RWPE2 (cell line): ENCODE measurements around the gene NRSN2.
"Not testable (repeated sequence)": the region's sequence is repeated elsewhere in the genome, so short reads cannot be mapped to it uniquely, and the experiment has no call there.

Experiments used
- ATAC-seq: fragments of 200-7000 bp; cut with Tn5 transposase; 3 replicates; pipeline ENCODE4 v1.9.1; 2021; ENCODE audit warnings: low read depth
- DNase-seq: peaks from one replicate; pipeline ENCODE4 v3.0.0-alpha.2; 2020; ENCODE audit warnings: low spot score
- H3K27ac ChIP-seq: fragments of 450-650 bp; 2 replicates; pipeline ENCODE4 v1.5.1; 2017; ENCODE audit warnings: mild to moderate bottlenecking; ENCODE audit not compliant: poor library complexity, severe bottlenecking
- H3K27me3 ChIP-seq: fragments of 250-450 bp; sonication (Bioruptor Pico); 2 replicates; pipeline ENCODE4 v1.5.1; 2021; ENCODE audit warnings: mild to moderate bottlenecking, moderate library complexity; ENCODE audit not compliant: insufficient read depth, poor library complexity, severe bottlenecking
- H3K36me3 ChIP-seq: fragments of 250-450 bp; sonication (Bioruptor Pico); 2 replicates; pipeline ENCODE4 v1.5.1; 2020; ENCODE audit warnings: low read depth, mild to moderate bottlenecking, moderate library complexity
- H3K4me1 ChIP-seq: fragments of 250-450 bp; sonication (Bioruptor Pico); 2 replicates; pipeline ENCODE4 v1.5.1; 2021; ENCODE audit warnings: mild to moderate bottlenecking, moderate library complexity; ENCODE audit not compliant: insufficient read depth, poor library complexity, severe bottlenecking
- H3K4me3 ChIP-seq: fragments of 250-450 bp; sonication (Bioruptor Pico); 2 replicates; pipeline ENCODE4 v1.5.1; 2021; ENCODE audit warnings: mild to moderate bottlenecking, moderate library complexity; ENCODE audit not compliant: severe bottlenecking
- H3K9me3 ChIP-seq: fragments of 250-450 bp; sonication (Bioruptor Pico); 2 replicates; pipeline ENCODE4 v1.5.1; 2021; ENCODE audit warnings: mild to moderate bottlenecking, moderate library complexity; ENCODE audit not compliant: severe bottlenecking
- TF ChIP-seq, protein P1 (sequence below): fragments of 450-650 bp; IDR thresholded peaks from one replicate; pipeline ENCODE4 v1.5.1; 2017; ENCODE audit warnings: mild to moderate bottlenecking, moderate library complexity; ENCODE audit not compliant: poor library complexity, severe bottlenecking

The NRSN2 gene

GRCh38 chr20:375265-375889, 28.5 kb downstream of the NRSN2 start:
- no peak for DNase-seq
- Histone ChIP-seq H3K4me3 (no peak overlapping the region), H3K36me3 (no peaks in the 10 kb centered on the region), H3K27me3 (no peaks in the 10 kb centered on the region), H3K9me3 (no peaks in the 10 kb centered on the region), H3K27ac (peak overlapping the region; percentile 91), H3K4me1 (peaks cover 57% of the 10 kb centered on the region)
- no peak for ATAC-seq
- TF ChIP-seq, protein P1, sequence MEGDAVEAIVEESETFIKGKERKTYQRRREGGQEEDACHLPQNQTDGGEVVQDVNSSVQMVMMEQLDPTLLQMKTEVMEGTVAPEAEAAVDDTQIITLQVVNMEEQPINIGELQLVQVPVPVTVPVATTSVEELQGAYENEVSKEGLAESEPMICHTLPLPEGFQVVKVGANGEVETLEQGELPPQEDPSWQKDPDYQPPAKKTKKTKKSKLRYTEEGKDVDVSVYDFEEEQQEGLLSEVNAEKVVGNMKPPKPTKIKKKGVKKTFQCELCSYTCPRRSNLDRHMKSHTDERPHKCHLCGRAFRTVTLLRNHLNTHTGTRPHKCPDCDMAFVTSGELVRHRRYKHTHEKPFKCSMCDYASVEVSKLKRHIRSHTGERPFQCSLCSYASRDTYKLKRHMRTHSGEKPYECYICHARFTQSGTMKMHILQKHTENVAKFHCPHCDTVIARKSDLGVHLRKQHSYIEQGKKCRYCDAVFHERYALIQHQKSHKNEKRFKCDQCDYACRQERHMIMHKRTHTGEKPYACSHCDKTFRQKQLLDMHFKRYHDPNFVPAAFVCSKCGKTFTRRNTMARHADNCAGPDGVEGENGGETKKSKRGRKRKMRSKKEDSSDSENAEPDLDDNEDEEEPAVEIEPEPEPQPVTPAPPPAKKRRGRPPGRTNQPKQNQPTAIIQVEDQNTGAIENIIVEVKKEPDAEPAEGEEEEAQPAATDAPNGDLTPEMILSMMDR: no peak

DNA sequence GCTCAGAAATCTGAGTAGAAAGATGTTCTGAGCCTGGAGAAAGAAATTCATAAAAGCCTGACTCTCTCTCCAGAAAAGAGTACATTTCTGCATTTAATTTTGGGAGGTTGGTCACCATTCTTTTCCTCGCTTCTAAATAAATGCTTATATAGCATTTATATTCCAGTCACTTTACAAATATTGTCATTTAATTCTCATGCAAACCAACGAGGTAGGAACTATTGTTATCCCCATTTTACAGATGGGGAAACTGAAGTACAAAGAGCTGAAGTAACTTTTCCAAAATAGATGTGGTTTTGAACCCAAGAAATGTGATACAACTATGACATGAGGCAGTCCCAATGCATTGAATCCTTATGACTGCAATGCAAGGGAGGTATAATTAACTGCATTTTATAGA, 29.2 kb downstream of the NRSN2 start:
- DNase-seq (no peak), ATAC-seq (no peak)
- Histone ChIP-seq H3K4me3 (no peak overlapping the region), H3K4me1 (peaks cover 50% of the 10 kb centered on the region), H3K27me3 (no peaks in the 10 kb centered on the region), H3K36me3 (no peaks in the 10 kb centered on the region), H3K9me3 (no peaks in the 10 kb centered on the region), H3K27ac (peak overlapping the region; percentile 91)
- TF ChIP-seq, protein P1: no peak

- TF ChIP-seq, protein P1: no peak
These were observed 29.8 kb downstream of the NRSN2 start for GRCh38 chr20:376750-377149.

DNA sequence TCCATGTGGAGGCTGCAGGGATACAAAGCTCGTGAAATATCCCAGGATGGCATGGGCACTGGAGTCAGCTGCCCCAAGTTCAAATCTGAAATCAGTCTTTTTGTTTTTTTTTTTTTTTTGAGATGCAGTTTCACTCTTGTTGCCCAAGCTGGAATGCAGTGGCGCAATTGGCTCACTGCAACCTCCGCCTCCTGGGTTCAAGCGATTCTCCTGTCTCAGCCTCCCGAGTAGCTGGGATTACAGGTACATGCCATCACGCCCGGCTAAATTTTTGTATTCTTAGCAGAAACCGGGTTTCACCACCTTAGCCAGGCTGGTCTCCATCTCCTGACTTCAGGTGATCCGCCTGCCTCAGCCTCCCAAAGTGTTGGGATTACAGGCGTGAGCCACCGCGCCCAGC, 30.7 kb downstream of the NRSN2 start:
- Histone ChIP-seq H3K36me3 (peaks cover 13% of the 10 kb centered on the region), H3K4me1 (peaks cover 38% of the 10 kb centered on the region), H3K27ac (peak overlapping the region; percentile 95)
- not testable (repeated sequence) for ATAC-seq, DNase-seq, H3K4me3 ChIP-seq, H3K27me3 ChIP-seq, H3K9me3 ChIP-seq

More at GRCh38 chr20:376750-377149, 29.8 kb downstream of the NRSN2 start:
- H3K9me3 ChIP-seq: no peaks in the 10 kb centered on the region
- no peaks in the 10 kb centered on the region for H3K27me3 ChIP-seq
- peaks cover 6% of the 10 kb centered on the region for H3K36me3 ChIP-seq
- H3K27ac ChIP-seq: no peak overlapping the region
- no peak for DNase-seq
- H3K4me1 ChIP-seq: peaks cover 44% of the 10 kb centered on the region
- no peak for ATAC-seq
- no peak overlapping the region for H3K4me3 ChIP-seq

DNA sequence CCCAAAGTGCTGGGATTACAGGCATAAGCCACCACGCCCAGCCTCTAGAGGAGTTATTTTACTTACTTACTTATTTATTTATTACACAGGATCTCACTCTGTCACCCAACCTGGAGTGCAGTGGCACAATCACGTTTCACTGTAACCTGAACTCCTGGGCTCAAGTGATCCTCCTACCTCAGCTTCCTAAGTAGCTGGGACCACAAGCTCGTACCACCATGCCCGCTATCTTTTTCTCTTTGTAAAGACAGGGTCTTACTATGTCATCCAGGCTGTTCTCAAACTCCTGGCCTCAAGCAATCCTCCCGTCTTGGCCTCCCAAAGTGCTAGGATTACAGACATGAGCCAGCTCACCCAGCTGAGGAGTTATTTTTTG, 32.0 kb downstream of the NRSN2 start:
- TF ChIP-seq, protein P1: no peak
- no peak for ATAC-seq
- Histone ChIP-seq H3K36me3 (peaks cover 26% of the 10 kb centered on the region), H3K27me3 (no peaks in the 10 kb centered on the region), H3K4me1 (peaks cover 37% of the 10 kb centered on the region), H3K4me3 (no peak overlapping the region), H3K27ac (peak overlapping the region; percentile 95), H3K9me3 (no peaks in the 10 kb centered on the region)
- DNase-seq: no peak
